ENCODE data around the gene ABCC4. TPM values are rescaled to one million over a fixed set of nuclear protein-coding genes. Genes with fewer than 3 reads are reported as not detected.

ABCC4 gene
- polyA plus RNA-seq, 1 experiment = 140 TPM

DNA sequence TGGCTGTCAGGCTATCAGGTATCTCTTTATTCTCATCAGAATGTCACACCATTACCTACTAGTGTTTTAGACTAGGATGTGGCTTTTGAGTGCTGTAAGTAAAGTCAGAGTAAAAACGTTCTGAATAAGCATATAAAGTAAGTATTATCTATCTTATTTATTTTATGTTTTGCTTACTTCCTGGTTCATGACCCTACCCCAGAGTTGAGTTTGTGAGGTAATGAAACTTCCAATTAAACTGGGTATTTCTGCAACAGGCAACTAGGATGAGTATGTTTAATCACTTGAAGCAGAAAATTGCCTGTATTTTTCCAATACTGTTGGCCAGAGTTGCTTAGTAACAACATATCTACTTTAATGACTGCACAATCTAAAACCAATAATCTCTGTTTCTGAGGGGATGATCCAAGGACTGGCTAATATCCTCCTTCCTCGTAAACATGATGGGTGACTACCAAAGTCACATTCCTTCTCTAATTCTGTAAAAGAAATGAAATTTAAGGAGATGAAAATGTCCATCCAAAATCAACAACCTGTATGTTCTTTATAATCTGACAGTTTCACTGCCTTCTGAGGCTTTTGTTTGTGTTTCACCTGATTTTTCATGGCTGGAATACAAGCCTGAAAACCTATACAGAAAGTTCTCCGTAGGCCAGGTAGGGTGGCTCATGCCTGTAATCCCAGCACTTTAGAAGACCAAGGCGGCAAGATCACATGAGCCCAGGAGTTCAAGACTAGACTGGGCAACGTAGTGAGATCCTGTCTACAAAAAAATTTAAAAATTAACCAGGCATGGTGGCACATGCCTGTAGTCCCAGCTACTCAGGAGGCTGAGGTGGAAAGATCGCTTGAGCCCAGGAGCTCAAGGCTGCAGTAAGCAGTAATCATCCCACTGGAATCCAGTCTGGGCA, 83.1 kb downstream of the ABCC4 start:
- Histone ChIP-seq H3K27me3 (ENCODE audit: control insufficient read depth, insufficient read depth, low read length) (no peaks in the 10 kb centered on the region), H3K27ac (ENCODE audit: low read depth, low read length) (no peak overlapping the region), H3K4me3 (ENCODE audit: low read depth, low read length) (no peak overlapping the region), H3K9me3 (ENCODE audit: control insufficient read depth, insufficient read depth, low read length) (no peaks in the 10 kb centered on the region)
- TF ChIP-seq CTCF (IDR thresholded peaks at IDR 0.05; ENCODE audit: low read depth, low read length) = no peak
- ChIA-PET POLR2A (no interaction called here), CTCF (interaction anchor here (2.1 kb wide), 1 partner anchor 29 kb away, joined by 9 read pairs; no protein-coding TSS in a partner anchor)
- DNase-seq (ENCODE audit: low read depth, low spot score) = no peak

DNA sequence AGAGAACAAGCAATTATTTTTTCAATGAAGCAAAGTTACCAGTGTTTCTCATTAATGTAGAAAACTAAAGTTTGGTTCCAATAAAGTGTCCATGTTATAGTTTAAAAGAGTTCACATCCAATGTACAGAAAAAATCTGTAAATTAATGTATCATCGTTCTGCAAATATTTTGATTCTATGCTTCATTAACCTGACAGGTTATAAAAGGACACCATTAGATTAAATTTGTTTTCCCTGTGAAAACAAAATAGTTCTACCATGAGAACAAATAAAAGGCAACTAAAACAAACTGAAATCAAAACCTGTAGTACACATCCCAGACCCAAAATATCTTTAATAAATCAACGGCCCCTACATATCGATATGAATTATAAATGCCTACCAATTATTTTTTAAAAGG, 85.1 kb downstream of the ABCC4 start:
- no peak overlapping the region for H3K27ac ChIP-seq (ENCODE audit: low read depth, low read length)
- H3K9me3 ChIP-seq (ENCODE audit: control insufficient read depth, insufficient read depth, low read length) = no peaks in the 10 kb centered on the region
- no peak for DNase-seq (ENCODE audit: low read depth, low spot score)
- no peak for TF ChIP-seq CTCF (IDR thresholded peaks at IDR 0.05; ENCODE audit: low read depth, low read length)
- ChIA-PET CTCF (interaction anchor here (0.6 to 2.2 kb wide), 5 partner anchors 24 to 188 kb away, joined by 3 to 9 read pairs (median 4); no protein-coding TSS in a partner anchor), POLR2A (no interaction called here)
- no peaks in the 10 kb centered on the region for H3K27me3 ChIP-seq (ENCODE audit: control insufficient read depth, insufficient read depth, low read length)
- H3K4me3 ChIP-seq (ENCODE audit: low read depth, low read length) = no peak overlapping the region

DNA sequence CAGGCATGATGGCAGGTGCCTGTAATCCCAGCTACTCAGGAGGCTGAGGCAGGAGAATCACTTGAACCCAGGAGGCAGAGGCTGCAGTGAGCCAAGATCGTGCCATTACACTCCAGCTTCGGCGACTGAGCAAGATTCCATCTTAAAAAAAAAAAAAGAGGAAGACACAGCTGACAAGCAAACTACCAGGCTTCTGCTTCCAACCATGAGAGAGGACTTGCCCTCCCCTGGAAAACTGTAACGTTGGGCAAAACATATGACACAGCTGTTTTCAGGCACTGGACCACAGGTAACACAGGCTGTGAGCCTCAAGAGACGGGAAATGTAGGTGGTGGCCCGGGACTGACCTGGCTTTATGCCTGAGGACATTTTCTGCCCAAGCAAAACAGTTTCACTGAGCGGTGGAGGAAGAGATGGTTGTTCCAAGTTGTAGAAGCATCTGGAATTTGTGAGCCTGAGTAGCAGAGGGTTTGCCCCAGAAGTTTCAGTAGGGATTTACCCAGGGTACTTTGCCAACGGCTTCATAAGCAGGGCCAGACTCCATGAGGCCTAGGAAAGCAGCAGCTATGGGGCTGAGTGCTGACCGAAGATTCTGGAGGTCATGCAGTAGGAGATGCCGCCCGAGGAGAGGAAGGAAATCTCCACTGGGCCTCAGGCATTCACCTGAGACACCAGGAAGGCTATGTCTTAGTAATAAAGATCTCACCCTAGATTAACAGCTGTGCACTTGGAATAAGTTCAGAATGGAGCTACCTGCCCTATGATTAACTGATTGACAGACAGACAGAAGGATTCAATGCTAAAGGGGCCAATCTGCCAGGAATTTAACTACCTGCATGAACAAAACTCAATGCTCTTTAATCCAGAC, 88.0 kb downstream of the ABCC4 start:
- no peaks in the 10 kb centered on the region for H3K9me3 ChIP-seq (ENCODE audit: control insufficient read depth, insufficient read depth, low read length)
- no peak overlapping the region for H3K27ac ChIP-seq (ENCODE audit: low read depth, low read length)
- DNase-seq (ENCODE audit: low read depth, low spot score) = no peak
- no peak overlapping the region for H3K4me3 ChIP-seq (ENCODE audit: low read depth, low read length)
- no peaks in the 10 kb centered on the region for H3K27me3 ChIP-seq (ENCODE audit: control insufficient read depth, insufficient read depth, low read length)
- no peak for TF ChIP-seq CTCF (IDR thresholded peaks at IDR 0.05; ENCODE audit: low read depth, low read length)
- POLR2A ChIA-PET = no interaction called here
- CTCF ChIA-PET = interaction anchor here (0.7 kb wide), 1 partner anchor 168 kb away, joined by 5 read pairs; no protein-coding TSS in a partner anchor

DNA sequence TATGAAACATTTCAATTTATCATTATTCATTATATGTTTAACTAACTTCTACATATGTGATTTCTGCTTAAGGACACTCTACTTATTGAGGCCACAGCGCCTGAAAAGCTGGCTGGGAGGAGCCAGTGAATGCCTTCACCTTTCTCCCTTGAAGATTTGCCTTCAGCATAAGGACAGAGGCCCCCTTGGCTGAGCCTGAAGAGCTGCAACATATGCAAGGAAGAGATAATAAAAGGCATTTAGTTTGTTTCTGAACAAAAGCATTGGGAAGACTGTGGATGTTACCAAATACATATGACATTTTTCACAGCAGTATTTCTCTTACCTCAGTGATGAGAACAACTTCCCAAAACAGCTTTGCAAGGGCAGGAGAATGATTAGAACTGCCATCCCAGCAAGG, 92.1 kb downstream of the ABCC4 start:
- H3K27ac ChIP-seq (ENCODE audit: low read depth, low read length) = no peak overlapping the region
- no peaks in the 10 kb centered on the region for H3K9me3 ChIP-seq (ENCODE audit: control insufficient read depth, insufficient read depth, low read length)
- DNase-seq (ENCODE audit: low read depth, low spot score) = no peak
- POLR2A ChIA-PET = no interaction called here
- H3K27me3 ChIP-seq (ENCODE audit: control insufficient read depth, insufficient read depth, low read length) = no peaks in the 10 kb centered on the region
- H3K4me3 ChIP-seq (ENCODE audit: low read depth, low read length) = no peak overlapping the region
- CTCF ChIA-PET = interaction anchor here (1.4 to 1.5 kb wide), 2 partner anchors 17 to 20 kb away, joined by 3 to 5 read pairs; no protein-coding TSS in a partner anchor
- no peak for TF ChIP-seq CTCF (IDR thresholded peaks at IDR 0.05; ENCODE audit: low read depth, low read length)

All from AG04450 (cell line).